ENCODE results near the gene TUT4.

TUT4 gene

DNA sequence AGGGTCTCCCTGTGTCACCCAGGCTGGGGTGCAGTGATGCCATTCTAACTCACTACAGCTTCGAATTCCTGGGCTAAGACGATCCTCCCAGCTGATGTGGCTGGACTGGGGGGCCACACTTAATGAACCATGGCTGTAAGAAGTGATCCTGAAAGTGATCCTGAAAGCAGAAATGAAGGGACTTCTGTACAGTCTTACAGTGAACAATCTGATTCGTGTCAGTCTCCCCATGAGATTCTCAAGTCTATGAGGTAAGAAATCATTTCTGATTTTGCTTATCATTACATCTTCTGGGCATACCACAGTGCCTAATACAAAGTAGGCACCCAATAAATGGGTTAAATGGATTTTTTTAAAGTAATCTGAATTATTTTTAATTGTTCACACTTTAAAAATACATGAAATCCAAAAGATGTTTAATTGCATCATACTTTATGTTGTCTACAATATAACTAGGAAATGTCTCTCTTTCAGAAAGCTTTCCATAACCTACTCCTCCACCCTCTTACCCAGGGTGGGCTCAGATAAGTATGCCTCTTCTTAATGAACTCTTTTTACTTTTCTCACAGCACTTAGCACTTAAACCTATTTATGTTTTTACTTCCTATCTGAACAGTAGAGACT lies 21.5 kb downstream of the TUT4 start:
- no peak for DNase-seq

- no peak for DNase-seq
These were observed 22.2 kb downstream of the TUT4 start for GRCh38 chr1:52530563-52531144.

DNA sequence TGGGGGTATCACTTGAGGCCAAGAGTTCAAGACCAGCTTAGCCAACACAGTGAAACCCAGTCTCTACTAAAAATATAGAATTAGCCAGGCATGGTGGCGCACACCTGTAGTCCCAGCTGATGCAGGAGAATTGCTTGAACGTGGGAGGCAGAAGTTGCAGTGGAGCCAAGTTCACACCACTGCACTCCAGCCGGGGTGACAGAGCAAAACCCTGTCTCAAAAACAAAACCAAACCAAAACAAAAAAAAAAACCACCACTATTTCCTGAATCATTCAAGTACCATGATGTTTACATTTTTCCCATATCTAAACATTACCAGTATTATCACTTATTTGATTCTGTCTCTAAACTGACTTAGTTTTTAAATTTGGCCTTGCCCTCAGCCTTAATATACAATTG lies 29.5 kb downstream of the TUT4 start:
- no peak for DNase-seq

DNA sequence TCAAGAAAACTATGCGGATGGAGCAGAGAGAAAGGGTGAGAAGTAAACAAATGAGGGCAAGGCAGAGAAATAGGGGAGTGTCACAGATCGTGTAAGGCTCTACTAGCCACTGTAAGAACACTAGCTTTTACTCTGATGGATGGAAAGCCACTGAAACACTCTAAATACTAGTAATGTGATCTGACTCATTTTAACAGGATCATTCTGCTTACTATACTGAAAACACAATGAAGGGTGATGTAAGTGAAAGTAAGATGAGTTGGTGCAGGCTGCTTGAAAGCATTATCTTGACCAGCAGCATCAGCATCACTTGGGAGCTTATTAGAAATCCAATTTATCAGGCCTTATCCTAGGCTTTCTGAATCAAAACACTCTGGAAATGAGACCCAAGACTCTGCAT lies 32.7 kb downstream of the TUT4 start:
- no peak for DNase-seq

GRCh38 chr1:52518962-52519361 lies 33.9 kb downstream of the TUT4 start:
- no peak for DNase-seq

- DNase-seq = no peak
These were observed 40.9 kb downstream of the TUT4 start for GRCh38 chr1:52511851-52512615.

GRCh38 chr1:52511439-52511838 lies 41.5 kb downstream of the TUT4 start:
- no peak for DNase-seq

DNA sequence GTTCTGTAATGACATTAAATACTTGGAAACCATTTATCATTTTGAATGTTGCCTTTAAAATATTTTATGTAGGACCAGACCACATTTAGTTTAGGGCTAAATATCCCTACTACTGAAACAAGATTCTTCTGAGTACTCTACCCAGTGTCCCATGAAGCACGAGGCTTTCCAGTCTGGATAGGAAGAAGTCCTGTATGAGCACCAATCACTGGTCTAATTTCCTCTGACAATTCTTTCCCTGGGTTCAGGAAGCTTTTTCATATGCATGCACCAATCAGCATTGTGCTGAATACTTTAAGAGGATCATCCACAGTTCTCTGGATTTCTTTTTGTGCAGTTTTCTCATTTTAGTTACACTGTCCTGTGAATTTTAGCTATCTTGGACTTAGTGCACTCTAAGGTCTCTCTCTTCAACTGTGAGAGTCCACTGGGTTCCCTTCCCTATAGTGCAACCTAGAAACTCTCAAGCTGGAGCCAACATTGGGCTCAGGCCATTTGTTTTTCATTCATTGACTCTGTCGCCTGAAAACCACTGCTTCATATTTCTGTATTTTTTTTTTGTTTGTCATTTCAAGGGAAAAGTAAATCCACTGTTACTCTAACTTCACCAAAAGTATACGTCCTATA lies 45.9 kb downstream of the TUT4 start:
- DNase-seq = no peak

DNA sequence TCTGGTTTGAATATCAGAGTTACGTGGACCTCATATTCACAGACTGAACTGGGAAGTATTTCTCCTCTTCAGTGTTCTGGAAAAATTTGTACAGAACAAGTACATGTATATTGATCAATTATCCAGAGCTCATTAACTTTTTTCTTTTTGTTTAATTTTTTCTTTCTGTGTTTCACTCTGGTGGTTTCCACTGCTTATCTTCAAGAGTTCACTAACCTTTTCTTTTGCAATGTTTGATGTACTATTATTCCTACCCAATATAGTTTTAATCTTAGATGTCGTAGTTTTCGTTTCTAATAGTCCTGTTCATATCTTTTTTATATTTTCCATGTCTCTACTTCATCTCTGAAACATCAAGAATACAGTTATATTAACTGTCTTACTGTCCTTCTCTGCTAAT lies 46.5 kb downstream of the TUT4 start:
- no peak for DNase-seq

DNA sequence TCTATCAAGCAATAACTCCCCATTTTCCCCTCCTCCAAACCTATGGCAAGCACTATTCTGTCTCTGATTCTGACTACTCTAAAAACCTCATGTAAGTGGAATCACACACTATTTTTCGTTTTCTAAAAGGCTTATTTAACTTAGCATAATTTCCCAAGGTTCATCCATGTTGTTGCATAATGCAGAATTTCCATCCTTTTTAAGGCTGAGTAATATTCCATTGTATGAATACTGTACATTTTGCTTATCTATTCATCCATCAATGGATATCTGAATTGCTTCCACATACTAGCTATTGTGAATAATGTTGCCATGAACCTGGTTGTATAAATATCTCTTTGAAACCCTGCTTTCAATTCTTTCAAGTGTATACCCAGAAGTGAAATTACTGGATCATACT lies 48.2 kb downstream of the TUT4 start:
- DNase-seq = no peak

DNA sequence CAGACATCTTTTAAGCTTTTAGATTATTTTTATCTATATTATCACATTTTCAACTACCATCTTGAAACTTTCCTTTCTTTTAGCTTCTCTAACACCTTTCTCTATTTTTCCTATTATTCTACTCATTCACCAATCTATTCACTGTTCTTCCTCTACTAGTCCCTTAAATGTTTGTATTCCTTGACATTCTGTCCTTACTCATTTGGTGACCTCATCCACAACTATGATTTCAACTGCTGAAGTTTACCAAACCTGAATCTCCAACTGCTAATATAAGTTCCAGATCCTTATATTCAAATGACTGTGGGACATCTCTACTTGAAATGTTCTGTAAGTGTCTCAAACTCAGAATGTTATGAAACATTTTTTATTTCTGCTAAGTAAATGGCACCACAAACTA lies 49.2 kb downstream of the TUT4 start:
- DNase-seq = no peak

- DNase-seq = no peak
These were observed 50.1 kb downstream of the TUT4 start for GRCh38 chr1:52502789-52503188.

- DNase-seq = no peak
These were observed 65.3 kb downstream of the TUT4 start for GRCh38 chr1:52487632-52488031.

GRCh38 chr1:52482326-52483004 lies 70.4 kb downstream of the TUT4 start:
- DNase-seq = no peak

- no peak for DNase-seq
These were observed 73.8 kb downstream of the TUT4 start for GRCh38 chr1:52479076-52479475.

DNA sequence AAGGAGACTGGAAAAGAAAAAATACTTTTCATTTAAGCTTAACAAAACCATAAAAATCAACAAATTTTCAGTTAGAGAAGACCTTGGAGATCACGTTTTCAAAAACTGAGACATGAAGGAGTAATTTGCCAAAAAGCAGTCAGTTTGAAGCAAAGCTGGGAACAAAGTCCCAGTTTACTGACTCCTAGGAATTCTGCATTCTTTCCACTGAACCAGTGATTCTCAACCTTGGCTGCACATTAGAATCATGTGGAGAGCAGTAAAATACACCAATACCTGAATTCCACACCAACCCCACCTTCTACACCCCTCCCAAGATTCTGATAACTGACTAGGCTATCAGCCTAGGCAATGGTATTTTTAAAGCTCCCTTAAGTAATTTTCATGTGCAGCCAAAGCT lies 75.0 kb downstream of the TUT4 start:
- no peak for DNase-seq

DNA sequence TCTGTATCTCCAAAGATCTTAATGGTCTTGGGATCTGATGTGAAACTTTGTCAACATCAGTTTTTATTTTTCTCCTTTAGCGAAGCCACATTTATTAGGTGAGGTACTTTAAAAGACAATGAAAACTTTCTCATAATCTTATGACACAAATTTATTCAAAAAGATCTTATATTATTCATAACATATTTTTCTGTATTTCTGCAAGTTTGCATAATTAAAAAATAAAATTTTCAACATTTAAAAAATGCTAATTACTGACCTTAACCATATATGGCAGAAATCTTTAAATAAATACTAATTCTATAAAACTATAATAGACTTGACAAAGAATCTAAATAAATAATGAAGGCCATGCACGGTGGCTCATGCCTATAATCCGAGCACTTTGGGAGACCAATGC lies 75.9 kb downstream of the TUT4 start:
- no peak for DNase-seq

DNA sequence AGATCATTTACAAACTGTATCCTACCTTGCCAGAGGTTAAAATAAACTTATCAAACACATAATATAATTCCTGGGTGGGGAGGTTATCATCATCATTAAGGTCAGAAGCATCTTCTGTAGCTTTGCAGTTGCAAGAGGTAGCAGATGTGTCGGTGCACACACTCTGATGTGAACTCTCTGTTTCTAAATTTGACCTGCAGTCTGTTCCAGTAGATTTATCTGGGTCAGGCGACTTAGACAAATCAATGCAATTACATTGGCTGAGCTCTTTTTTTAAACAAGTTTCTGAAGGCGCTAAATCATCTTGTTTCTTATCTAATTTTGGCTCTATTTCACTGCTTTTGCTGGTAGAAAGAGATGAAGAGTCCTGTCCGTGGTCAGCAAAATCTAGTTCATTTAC lies 78.1 kb downstream of the TUT4 start:
- no peak for DNase-seq

GRCh38 chr1:52473039-52473438 lies 79.9 kb downstream of the TUT4 start:
- DNase-seq = no peak

DNA sequence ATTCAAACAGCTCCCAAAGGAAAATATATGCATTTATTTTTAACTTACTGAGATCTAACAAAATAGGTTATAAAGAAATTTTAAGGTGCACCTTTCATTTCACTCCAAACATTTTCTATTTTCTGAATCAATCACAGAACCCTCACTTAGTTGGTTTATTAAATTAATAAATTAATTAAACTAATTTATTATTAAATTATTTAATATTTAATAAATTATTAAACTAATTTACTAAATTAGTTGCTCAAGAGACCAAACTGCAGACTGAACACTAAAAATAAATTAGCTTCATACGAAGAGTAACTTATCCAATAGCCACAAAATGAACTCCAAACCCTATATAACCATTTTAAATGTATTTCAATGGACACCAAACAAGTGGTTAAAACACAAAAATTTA lies 80.5 kb downstream of the TUT4 start:
- DNase-seq = no peak

- DNase-seq = no peak
These were observed 83.8 kb downstream of the TUT4 start for GRCh38 chr1:52469108-52469507.

- DNase-seq = no peak
These were observed 89.0 kb downstream of the TUT4 start for GRCh38 chr1:52463891-52464290.

- no peak for DNase-seq
These were observed 91.1 kb downstream of the TUT4 start for GRCh38 chr1:52461821-52462220.

- no peak for DNase-seq
These were observed 92.2 kb downstream of the TUT4 start for GRCh38 chr1:52460694-52461093.
